ENCODE data around the gene RBL2.

RBL2 gene

DNA sequence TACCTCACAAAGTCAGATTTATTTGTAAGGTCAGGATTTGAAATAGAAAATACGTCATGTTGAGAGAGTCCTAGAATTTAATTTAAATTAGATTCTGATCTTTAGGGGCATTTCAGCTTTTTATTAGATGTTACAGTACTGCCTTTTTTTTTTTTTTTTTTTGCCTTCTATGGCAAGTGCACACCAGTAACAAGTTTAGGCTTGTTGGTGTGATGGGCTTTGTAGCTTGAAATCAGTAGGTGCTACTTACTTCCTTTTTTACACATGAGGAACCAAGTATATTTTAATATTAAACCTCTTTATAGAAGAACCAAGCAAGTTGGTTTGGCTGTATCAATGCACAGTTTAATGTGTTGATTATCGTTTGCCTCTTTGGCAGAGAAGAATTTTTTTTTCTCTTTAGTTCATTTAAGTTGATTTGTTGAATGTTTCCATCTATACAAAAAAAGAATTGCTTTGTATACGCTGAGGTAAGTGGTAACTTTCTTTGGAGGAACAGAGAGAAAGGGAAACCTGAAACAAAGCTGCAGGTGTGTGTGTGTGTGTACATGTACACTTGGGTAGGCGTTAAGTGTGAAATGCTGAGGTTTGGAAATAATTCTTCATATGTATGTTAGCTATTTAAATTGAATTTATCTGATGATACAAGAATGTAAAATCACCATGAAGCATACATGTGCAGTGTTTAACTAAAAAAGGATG, 15.7 kb downstream of the RBL2 start:
- DNase-seq (ENCODE audit: low spot score) = no peak

GRCh38 chr16:53453928-53454327, 19.7 kb downstream of the RBL2 start:
- DNase-seq (ENCODE audit: low spot score) = no peak

DNA sequence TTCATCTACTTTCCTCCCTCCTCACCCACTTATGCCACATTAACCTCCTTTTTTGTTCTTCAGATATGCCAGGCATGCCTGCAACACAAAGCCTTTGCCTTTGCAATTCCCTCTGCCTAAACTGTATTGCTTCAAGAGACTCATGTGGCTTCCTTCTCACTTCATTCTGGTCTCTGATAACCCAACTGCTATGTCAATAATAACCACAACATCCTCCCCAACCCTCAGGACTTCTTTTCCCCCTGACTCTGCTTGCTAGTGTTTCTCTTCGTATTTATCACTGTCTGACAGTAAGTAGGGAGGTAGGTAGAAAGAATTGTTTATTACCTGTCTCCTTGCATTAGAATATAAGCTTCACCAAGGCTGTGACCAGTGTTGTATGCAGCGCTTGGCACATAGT, 22.4 kb downstream of the RBL2 start:
- DNase-seq (ENCODE audit: low spot score) = no peak

DNA sequence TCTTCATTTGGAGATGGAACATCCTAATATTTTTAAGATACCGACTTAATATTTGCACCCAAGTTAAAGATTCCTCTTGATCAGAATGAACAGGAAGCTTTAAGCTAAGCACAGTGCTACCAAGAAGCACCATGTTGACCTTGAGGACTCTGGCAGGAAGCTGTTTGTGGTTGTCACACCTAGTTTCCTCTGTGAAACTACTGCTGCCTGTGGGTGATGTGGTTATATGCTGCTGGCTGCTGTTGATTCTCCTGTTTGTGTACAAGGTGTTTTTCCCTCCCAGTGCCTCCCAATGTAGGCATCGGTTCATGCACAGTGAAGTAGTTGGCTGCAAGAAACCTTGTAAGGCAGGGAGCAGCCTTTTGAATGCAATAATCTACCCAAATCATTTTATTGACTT, 23.4 kb downstream of the RBL2 start:
- DNase-seq (ENCODE audit: low spot score) = no peak

DNA sequence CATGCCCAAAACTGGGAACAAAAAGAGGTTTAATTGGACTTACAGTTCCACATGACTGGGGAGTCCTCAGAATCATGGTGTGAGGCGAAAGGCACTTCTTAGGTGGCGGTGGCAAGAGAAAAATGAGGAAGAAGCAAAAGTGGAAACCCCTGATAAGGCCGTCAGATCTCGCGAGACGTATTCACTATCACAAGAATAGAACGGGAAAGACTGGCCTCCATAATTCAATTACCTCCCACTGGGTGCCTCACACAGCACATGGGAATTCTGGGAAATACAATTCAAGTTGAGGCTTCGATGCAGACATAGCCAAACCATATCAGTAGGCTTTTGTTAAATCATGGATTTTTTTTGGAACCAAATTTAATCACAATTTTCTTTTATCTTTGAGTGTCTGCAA, 24.4 kb downstream of the RBL2 start:
- no peak for DNase-seq (ENCODE audit: low spot score)

- DNase-seq (ENCODE audit: low spot score) = peak; percentile 38
Measured at GRCh38 chr16:53465606-53466280, 31.5 kb downstream of the RBL2 start.

GRCh38 chr16:53476867-53477266, 42.6 kb downstream of the RBL2 start:
- DNase-seq (ENCODE audit: low spot score) = no peak

DNA sequence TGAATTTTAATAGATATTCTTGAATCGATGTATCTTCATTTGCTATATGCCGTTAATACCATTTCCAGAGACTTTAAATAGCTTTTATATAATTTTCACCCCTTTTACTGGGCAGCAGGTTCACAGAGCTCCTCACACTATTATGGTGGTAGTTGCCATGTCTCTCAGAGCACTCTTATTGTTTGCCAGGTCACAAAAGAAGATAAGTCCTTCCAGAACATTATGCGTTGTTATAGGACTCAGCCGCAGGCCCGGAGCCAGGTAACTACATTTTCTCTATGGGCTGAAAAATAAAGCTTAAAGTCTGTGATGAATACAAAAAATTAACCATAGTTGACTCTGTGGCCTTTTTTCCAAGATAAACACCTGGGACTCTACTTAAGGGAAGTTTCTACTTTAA, 44.7 kb downstream of the RBL2 start:
- DNase-seq (ENCODE audit: low spot score) = no peak

DNA sequence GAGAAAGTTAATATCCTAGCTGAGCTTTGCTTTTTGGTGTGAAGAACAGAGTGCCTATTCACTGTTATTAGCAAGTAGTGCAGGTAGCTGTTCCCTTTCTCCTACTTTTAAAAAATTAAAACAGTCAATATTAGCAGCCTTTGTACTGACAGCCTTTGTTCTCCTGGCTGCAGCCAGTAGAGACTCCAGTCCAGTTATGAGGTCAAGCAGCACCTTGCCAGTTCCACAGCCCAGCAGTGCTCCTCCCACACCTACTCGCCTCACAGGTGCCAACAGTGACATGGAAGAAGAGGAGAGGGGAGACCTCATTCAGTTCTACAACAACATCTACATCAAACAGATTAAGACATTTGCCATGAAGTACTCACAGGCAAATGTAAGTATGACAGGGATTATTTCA, 46.1 kb downstream of the RBL2 start:
- DNase-seq (ENCODE audit: low spot score) = no peak

DNA sequence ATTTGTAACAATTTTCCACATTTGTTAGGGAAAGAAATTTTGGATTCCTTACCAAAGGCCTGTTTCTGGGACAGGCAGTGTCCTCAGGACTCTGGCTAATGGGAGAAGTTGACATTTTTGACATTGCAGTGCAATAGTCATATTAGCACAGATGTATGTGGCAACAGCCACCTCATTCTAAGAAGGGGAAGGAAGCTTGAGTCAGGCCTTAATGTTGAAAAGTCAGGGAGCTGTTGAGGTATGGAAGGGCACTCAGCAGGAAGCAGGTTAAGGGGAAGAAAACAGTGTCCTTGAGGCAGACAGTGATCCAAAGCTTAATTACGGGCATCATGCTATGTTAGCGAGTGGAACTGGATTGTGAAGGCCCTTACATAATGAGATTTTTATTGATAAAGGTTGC, 47.9 kb downstream of the RBL2 start:
- no peak for DNase-seq (ENCODE audit: low spot score)

DNA sequence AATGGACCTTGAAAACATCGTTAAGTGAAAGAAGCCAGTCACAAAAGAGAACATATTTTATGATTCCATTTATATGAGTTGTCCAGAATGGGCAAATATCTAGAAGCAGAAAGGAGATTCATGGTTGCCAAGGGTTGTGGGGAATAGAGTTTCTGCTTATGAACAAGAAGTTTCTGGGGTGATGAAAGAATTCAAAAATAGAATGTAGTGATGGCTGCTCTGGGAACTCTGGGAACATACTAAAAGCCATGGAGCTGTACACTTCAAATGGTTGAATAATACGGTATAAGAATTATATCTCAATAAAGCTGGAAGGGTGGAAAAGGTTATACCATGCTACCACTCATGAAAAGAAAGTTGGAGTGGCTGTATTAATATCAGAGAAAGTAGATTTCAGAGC, 50.3 kb downstream of the RBL2 start:
- DNase-seq (ENCODE audit: low spot score) = no peak

- no peak for DNase-seq (ENCODE audit: low spot score)
Measured at GRCh38 chr16:53486230-53486629, 52.0 kb downstream of the RBL2 start.

DNA sequence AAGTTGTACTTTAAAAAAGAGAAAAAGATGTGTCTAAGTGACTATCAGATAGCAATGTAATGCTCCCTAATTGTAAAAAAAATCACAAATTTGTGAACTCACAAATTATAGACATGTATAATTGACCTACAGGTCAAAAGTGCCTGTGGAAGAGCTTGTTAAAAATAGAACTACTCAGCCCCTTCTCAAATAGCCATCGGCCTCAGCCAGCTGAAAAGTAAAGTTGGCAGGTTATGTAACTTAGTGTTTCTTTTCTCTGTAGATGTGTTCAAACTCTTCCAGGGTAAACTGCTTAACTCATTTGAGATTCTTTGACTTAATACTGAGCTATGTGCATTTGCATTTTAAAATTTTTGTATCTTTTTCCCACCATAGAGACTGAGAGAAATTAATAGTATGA, 55.5 kb downstream of the RBL2 start:
- no peak for DNase-seq (ENCODE audit: low spot score)

GRCh38 chr16:53492503-53492902, 58.2 kb downstream of the RBL2 start:
- no peak for DNase-seq (ENCODE audit: low spot score)

DNA sequence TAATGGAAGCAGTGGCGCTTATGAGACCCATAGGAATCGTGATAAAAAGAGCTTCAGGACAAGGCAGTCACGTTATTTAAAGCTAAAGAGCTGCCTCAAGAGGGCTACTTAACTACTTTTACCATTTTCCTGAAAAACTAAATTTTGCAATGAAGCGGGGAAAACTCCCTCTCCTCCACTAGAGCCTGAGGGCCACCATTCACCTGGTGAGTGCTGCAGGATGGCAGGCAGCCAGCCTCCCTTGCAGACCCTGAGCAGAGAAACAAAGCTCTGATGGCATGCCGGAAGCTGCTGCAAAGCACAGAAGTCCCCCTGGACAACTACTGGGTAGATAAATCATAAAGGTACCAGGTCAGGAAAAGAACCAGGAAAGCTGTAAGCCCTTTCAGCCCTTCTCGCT, 60.4 kb downstream of the RBL2 start:
- no peak for DNase-seq (ENCODE audit: low spot score)

DNA sequence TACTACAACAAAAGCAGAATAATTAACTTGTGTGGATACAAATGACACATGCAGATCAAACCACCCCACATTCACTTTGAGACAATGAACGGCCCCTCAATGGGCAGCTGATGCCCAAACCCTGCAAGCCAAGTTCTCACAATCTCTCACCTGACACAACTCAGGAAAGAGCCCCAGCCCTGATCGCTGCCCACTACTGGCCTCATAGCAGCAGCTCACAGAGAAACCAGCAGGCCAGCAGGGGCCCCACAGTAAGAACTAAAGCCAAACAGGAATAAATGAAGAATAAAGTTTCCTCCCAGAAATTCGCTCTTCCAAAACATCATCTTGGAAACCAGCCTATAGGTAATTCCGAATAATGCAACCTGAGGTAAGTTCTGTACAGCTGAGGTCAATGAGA, 61.1 kb downstream of the RBL2 start:
- DNase-seq (ENCODE audit: low spot score) = no peak

DNA sequence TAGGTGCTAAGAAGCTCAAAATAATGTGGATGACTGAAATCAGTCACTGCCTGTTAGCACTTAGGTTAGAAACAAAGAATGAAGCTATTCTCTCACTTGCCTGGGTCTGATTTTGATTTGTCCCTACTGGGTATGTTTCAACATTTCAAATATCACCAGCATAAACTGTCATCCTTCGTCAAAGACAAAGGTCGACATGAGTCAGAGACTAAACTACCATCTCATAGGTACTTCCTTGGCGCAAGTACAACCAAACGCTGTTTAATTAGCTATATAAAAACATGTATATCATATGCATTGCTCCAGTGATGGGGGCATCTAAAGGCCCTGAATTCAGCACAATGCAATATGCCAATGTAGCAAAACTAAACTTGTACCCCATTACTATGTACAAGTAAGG, 64.7 kb downstream of the RBL2 start:
- no peak for DNase-seq (ENCODE audit: low spot score)

- no peak for DNase-seq (ENCODE audit: low spot score)
Measured at GRCh38 chr16:53501216-53501859, 67.1 kb downstream of the RBL2 start.

GRCh38 chr16:53502331-53503269, 68.3 kb downstream of the RBL2 start, which contains the start of gene AKTIP:
TSS of gene AKTIP (minus strand) at chr16:53503209. CDS start at chr16:53500259, 2,950 bp downstream.
- DNase-seq (ENCODE audit: low spot score) = peak; percentile 79

DNA sequence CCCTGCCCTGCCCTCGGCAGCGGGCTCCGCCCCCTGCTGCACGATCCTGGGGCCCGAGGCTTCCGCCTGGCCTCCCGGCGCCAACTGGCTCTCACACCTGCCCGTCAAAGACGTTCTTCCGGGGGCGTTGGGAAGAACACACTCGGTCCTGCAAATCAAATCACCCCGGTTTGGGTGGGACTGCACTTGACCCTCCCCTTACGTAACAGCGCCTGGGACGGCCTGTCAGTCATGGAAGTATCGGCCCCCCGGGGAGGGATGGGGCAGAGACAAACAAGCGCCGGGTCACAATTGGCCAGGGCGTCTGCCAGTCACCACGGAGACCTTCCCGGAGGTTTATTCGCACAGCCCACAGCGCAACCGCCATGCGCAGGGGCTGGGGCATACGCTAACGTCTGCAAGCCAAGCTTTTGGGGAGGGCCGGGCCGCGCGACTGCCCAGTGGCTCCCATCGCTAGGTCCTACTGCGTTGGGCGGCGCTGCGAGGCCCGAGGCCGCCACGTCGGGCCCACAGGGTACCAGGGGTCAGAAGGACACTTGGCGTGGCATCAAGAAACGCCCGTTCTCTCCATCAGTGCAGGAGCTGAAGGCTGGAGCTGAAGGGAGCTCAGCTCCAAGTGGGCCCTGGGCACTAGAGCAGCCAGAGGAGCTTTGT, 69.1 kb downstream of the RBL2 start:
- DNase-seq (ENCODE audit: low spot score) = peak; percentile 97

DNA sequence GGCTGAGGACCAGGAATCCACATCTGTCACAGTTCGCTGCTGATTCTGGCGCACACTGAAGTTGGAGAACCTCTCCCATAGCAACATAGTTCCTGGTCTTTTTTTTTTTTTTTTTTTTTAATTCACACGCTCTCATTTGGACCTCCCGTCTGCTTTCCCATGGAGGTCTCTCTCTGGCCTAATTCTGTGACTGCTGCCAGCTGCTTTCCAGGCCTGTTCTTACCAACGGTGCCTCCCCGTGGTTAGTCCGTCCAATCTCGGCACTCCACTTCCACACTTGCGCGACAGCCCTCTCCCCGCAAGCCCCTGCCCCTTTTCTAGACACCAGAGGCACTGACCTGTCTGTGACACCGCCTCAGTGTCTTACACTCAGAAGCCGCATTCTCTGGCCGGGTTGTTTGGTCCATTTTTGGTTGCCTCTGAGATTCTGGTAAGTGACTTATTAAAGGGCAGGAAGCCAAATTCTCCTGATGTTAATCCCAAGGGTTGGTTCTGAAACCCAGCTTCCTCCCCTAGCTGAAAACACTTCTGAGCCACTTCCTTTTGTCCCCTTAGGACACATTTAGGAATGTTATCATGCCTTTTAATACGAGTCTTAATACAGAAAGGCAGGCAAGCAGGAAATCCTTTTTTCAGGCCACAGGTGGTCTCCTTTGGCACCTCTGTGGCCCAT, 69.9 kb downstream of the RBL2 start:
- peak; percentile 42 for DNase-seq (ENCODE audit: low spot score)

All from D341Med (cell line).